SJSA1 (cell line): Measurements from ENCODE around the gene KIF18B. TPM values are rescaled to one million over a fixed set of nuclear protein-coding genes. Genes with fewer than 3 reads are reported as not detected.

Experiments used
- DNase-seq, 2 experiments: peaks; one replicate each; pipeline ENCODE4 v3.0.0-alpha.2; 2015 to 2020; ENCODE audit warnings: low spot score in 2 of 2, low read depth in 1 of 2
- H3K27ac ChIP-seq: fragments of 250-450 bp; sonication (Bioruptor Pico); 2 replicates; pipeline ENCODE4 v1.5.1; 2020; ENCODE audit warnings: mild to moderate bottlenecking, moderate library complexity
- H3K27me3 ChIP-seq: fragments of 250-450 bp; sonication (Bioruptor Pico); replicated peaks from 2 replicates; pipeline ENCODE4 v1.5.1; 2020; ENCODE audit warnings: mild to moderate bottlenecking, moderate library complexity
- H3K36me3 ChIP-seq: fragments of 250-450 bp; sonication (Bioruptor Pico); 2 replicates; pipeline ENCODE4 v1.5.1; 2020; ENCODE audit warnings: mild to moderate bottlenecking
- H3K4me1 ChIP-seq: fragments of 250-450 bp; sonication (Bioruptor Pico); replicated peaks from 2 replicates; pipeline ENCODE4 v1.6.1; 2021; ENCODE audit warnings: mild to moderate bottlenecking
- H3K4me3 ChIP-seq: fragments of 250-450 bp; sonication (Bioruptor Pico); 2 replicates; pipeline ENCODE4 v1.5.1; 2020; ENCODE audit warnings: mild to moderate bottlenecking
- H3K9me3 ChIP-seq: fragments of 250-450 bp; sonication (Bioruptor Pico); replicated peaks from 2 replicates; pipeline ENCODE4 v1.5.1; 2020; ENCODE audit warnings: mild to moderate bottlenecking
- total RNA-seq: library from RNA; depleted of rRNA; stranded (reverse); fragments of >200 nt; shearing (Covaris generic); gene quantifications from 2 replicates; pipeline ENCODE4 v1.2.3, GENCODE V29; 2014

KIF18B gene
- total RNA-seq, 1 experiment from 2014 or later, result 14.0 TPM

GRCh38 chr17:44915321-44915726 lies 32.2 kb downstream of the KIF18B start, which contains the start of gene GFAP:
Gene GFAP (minus strand): TSS chr17:44915500. CDS start chr17:44915486, 14 bp downstream.
- no peaks in the 10 kb centered on the region for H3K9me3 ChIP-seq
- H3K4me3 ChIP-seq, result no peak within 1 kb of the TSS
- H3K36me3 ChIP-seq, result no peaks in the 10 kb centered on the region
- peaks cover 22% of the 10 kb centered on the region for H3K4me1 ChIP-seq
- no peaks in the 10 kb centered on the region for H3K27me3 ChIP-seq
- no peak for DNase-seq
- H3K27ac ChIP-seq, result no peak within 1 kb of the TSS

GRCh38 chr17:44914698-44915271 lies 32.8 kb downstream of the KIF18B start:
- Histone ChIP-seq H3K4me3 (no peak overlapping the region), H3K36me3 (no peaks in the 10 kb centered on the region), H3K9me3 (no peaks in the 10 kb centered on the region), H3K27ac (no peak overlapping the region), H3K27me3 (no peaks in the 10 kb centered on the region), H3K4me1 (peaks cover 24% of the 10 kb centered on the region)
- DNase-seq, result no peak

GRCh38 chr17:44914148-44914547 lies 33.4 kb downstream of the KIF18B start:
- peaks cover 29% of the 10 kb centered on the region for H3K4me1 ChIP-seq
- H3K36me3 ChIP-seq, result no peaks in the 10 kb centered on the region
- DNase-seq, result no peak
- no peaks in the 10 kb centered on the region for H3K9me3 ChIP-seq
- H3K27me3 ChIP-seq, result no peaks in the 10 kb centered on the region
- no peak overlapping the region for H3K27ac ChIP-seq
- no peak overlapping the region for H3K4me3 ChIP-seq

- H3K4me3 ChIP-seq, result no peak overlapping the region
- H3K27me3 ChIP-seq, result no peaks in the 10 kb centered on the region
- no peaks in the 10 kb centered on the region for H3K36me3 ChIP-seq
- H3K9me3 ChIP-seq, result no peaks in the 10 kb centered on the region
- peaks cover 34% of the 10 kb centered on the region for H3K4me1 ChIP-seq
- H3K27ac ChIP-seq, result no peak overlapping the region
- no peak for DNase-seq
Measured at GRCh38 chr17:44913676-44914075, 33.9 kb downstream of the KIF18B start.

- no peak for DNase-seq
- Histone ChIP-seq H3K27me3 (no peaks in the 10 kb centered on the region), H3K36me3 (no peaks in the 10 kb centered on the region), H3K4me3 (no peak overlapping the region), H3K9me3 (no peaks in the 10 kb centered on the region), H3K4me1 (peaks cover 37% of the 10 kb centered on the region), H3K27ac (no peak overlapping the region)
Measured at GRCh38 chr17:44912763-44913544, 34.6 kb downstream of the KIF18B start.

GRCh38 chr17:44911133-44912001 lies 36.2 kb downstream of the KIF18B start:
- H3K27ac ChIP-seq, result no peak overlapping the region
- no peak overlapping the region for H3K4me3 ChIP-seq
- no peak for DNase-seq

GRCh38 chr17:44910231-44911106 lies 37.1 kb downstream of the KIF18B start:
- Histone ChIP-seq H3K4me3 (no peak overlapping the region), H3K9me3 (no peaks in the 10 kb centered on the region), H3K27ac (peak overlapping the region; percentile 60), H3K27me3 (no peaks in the 10 kb centered on the region), H3K4me1 (peaks cover 48% of the 10 kb centered on the region), H3K36me3 (no peaks in the 10 kb centered on the region)
- no peak for DNase-seq

More at GRCh38 chr17:44911133-44912001, 36.2 kb downstream of the KIF18B start:
- Histone ChIP-seq H3K27me3 (no peaks in the 10 kb centered on the region), H3K9me3 (no peaks in the 10 kb centered on the region), H3K36me3 (no peaks in the 10 kb centered on the region), H3K4me1 (peaks cover 39% of the 10 kb centered on the region)

GRCh38 chr17:44909681-44910144 lies 37.9 kb downstream of the KIF18B start:
- Histone ChIP-seq H3K4me1 (peaks cover 56% of the 10 kb centered on the region), H3K27me3 (no peaks in the 10 kb centered on the region), H3K9me3 (no peaks in the 10 kb centered on the region), H3K27ac (peak overlapping the region; percentile 60), H3K36me3 (no peaks in the 10 kb centered on the region), H3K4me3 (no peak overlapping the region)
- peak; percentile 84 to 92 for DNase-seq

- Histone ChIP-seq H3K36me3 (no peaks in the 10 kb centered on the region), H3K4me1 (peaks cover 57% of the 10 kb centered on the region), H3K27ac (peak overlapping the region; percentile 60), H3K9me3 (no peaks in the 10 kb centered on the region), H3K4me3 (no peak overlapping the region), H3K27me3 (no peaks in the 10 kb centered on the region)
- no peak for DNase-seq
Measured at GRCh38 chr17:44908761-44909326, 38.7 kb downstream of the KIF18B start.

- Histone ChIP-seq H3K4me3 (no peak overlapping the region), H3K27me3 (no peaks in the 10 kb centered on the region), H3K4me1 (peaks cover 57% of the 10 kb centered on the region), H3K27ac (no peak overlapping the region), H3K36me3 (no peaks in the 10 kb centered on the region), H3K9me3 (no peaks in the 10 kb centered on the region)
- no peak for DNase-seq
Measured at GRCh38 chr17:44907729-44908470, 39.7 kb downstream of the KIF18B start.

- no peaks in the 10 kb centered on the region for H3K9me3 ChIP-seq
- H3K27ac ChIP-seq, result peak overlapping the region; percentile 95
- H3K4me3 ChIP-seq, result no peak overlapping the region
- DNase-seq, result no peak
- H3K36me3 ChIP-seq, result no peaks in the 10 kb centered on the region
- H3K27me3 ChIP-seq, result no peaks in the 10 kb centered on the region
- peaks cover 64% of the 10 kb centered on the region for H3K4me1 ChIP-seq
Measured at GRCh38 chr17:44906763-44907728, 40.5 kb downstream of the KIF18B start.
